SU-DHL-6 (cell line): Measurements from ENCODE around the gene PHACTR2.
"Not testable (repeated sequence)": the region's sequence is repeated elsewhere in the genome, so short reads cannot be mapped to it uniquely, and the experiment has no call there.

ENCODE experiments used
- CTCF ChIP-seq: fragments of 200-600 bp; sonication (generic); IDR thresholded peaks from one replicate; pipeline ENCODE4 v1.5.1; 2017; ENCODE audit warnings: antibody characterized with exemption, mild to moderate bottlenecking, low read length, moderate library complexity; ENCODE audit not compliant: insufficient read depth, poor library complexity, severe bottlenecking
- EZH2phosphoT487 ChIP-seq: fragments of 200-600 bp; sonication (generic), shearing (Covaris generic); conservative IDR thresholded peaks from 2 replicates; pipeline ENCODE4 v1.6.1; 2018; ENCODE audit warnings: mild to moderate bottlenecking, antibody characterized with exemption, low read length, moderate library complexity, mixed read lengths

DNA sequence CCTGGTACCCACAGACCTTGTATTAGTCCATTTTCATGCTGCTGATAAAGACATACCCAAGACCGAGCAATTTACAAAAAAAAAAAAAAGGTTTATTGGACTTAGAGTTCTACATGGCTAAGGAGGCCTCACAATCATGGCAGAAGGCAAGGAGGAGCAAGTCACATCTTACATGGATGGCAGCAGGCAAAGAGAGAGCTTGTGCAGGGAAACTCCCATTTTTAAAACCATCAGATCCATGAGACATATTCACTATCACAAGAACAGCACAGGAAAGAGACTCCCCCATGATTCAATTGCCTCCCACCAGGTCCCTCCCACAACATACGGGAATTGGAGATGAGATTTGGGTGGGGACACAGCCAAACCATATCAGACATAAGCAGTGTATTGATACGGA is 17.6 kb upstream of the PHACTR2 start:
- TF ChIP-seq CTCF, EZH2phosphoT487: not testable (repeated sequence)
